GM23338 (cell line): ENCODE measurements around the gene ILKAP.

ENCODE experiments used
- CTCF ChIP-seq, 2 experiments: fragments of 200-600 bp in 1 of 2; sonication (generic) in 1 of 2; conservative IDR thresholded peaks; 2 replicates each; pipeline versions ENCODE4 v1.5.1 to v1.6.1; 2016 to 2017; ENCODE audit warnings: antibody characterized with exemption in 2 of 2, low read depth in 2 of 2, mild to moderate bottlenecking in 2 of 2, moderate library complexity in 1 of 2
- EZH2 ChIP-seq: fragments of 200-600 bp; sonication (generic); IDR thresholded peaks from one replicate; pipeline ENCODE4 v1.8.0; 2017; ENCODE audit warnings: antibody characterized with exemption, mild to moderate bottlenecking, low read depth; ENCODE audit not compliant: unreplicated experiment
- EZH2phosphoT487 ChIP-seq: fragments of 200-600 bp; sonication (generic); IDR thresholded peaks from one replicate; pipeline ENCODE4 v1.8.1; 2018; ENCODE audit warnings: antibody characterized with exemption; ENCODE audit not compliant: unreplicated experiment
- POLR2AphosphoS5 ChIP-seq: IDR thresholded peaks from 2 replicates; pipeline ENCODE4 v1.6.1; 2016; ENCODE audit warnings: antibody characterized with exemption, low read depth
- REST ChIP-seq: IDR thresholded peaks from one replicate; pipeline ENCODE4 v1.6.1; 2018; ENCODE audit warnings: antibody characterized with exemption; ENCODE audit not compliant: unreplicated experiment

GRCh38 chr2:238183821-238184220, 19.7 kb downstream of the ILKAP start:
- TF ChIP-seq CTCF (conservative IDR thresholded peaks at IDR 0.05; ENCODE audit: low read depth in 2 of 2), result no peak
- TF ChIP-seq POLR2AphosphoS5, result no peak
- no peak for TF ChIP-seq EZH2
- no peak for TF ChIP-seq EZH2phosphoT487
- no peak for TF ChIP-seq REST
